ENCODE measurements around the gene MTX1.

DNA sequence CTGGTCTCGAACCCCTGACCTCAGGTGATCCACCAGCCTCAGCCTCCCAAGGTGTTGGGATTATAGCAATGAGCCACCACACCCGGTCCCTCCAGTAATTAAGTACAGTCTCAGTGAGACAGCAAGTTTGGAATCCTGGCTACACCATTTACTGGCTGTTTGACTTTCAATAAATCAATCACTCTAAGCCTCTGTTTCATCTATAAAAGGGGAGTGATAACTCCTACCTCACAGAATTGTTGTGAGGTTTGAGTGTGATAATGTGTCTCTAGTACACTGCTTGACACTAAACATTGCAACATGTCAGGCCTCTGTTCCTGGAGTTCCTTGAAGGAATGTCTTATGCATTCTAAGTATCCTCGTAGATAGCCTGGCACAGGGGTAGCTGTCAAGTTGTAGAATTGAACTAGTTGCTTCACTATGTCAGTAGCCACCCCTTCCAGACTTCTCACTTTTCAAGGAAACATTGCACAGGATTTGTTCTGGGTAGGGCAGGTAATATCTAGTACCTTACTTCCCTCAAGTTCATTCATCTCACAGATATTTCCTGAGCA, 34.4 kb downstream of the MTX1 start:
- TF ChIP-seq, protein P1, sequence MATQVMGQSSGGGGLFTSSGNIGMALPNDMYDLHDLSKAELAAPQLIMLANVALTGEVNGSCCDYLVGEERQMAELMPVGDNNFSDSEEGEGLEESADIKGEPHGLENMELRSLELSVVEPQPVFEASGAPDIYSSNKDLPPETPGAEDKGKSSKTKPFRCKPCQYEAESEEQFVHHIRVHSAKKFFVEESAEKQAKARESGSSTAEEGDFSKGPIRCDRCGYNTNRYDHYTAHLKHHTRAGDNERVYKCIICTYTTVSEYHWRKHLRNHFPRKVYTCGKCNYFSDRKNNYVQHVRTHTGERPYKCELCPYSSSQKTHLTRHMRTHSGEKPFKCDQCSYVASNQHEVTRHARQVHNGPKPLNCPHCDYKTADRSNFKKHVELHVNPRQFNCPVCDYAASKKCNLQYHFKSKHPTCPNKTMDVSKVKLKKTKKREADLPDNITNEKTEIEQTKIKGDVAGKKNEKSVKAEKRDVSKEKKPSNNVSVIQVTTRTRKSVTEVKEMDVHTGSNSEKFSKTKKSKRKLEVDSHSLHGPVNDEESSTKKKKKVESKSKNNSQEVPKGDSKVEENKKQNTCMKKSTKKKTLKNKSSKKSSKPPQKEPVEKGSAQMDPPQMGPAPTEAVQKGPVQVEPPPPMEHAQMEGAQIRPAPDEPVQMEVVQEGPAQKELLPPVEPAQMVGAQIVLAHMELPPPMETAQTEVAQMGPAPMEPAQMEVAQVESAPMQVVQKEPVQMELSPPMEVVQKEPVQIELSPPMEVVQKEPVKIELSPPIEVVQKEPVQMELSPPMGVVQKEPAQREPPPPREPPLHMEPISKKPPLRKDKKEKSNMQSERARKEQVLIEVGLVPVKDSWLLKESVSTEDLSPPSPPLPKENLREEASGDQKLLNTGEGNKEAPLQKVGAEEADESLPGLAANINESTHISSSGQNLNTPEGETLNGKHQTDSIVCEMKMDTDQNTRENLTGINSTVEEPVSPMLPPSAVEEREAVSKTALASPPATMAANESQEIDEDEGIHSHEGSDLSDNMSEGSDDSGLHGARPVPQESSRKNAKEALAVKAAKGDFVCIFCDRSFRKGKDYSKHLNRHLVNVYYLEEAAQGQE (IDR thresholded peaks at IDR 0.05; ENCODE audit: insufficient replicate concordance, low read depth), result no peak
- TF ChIP-seq, protein P2, sequence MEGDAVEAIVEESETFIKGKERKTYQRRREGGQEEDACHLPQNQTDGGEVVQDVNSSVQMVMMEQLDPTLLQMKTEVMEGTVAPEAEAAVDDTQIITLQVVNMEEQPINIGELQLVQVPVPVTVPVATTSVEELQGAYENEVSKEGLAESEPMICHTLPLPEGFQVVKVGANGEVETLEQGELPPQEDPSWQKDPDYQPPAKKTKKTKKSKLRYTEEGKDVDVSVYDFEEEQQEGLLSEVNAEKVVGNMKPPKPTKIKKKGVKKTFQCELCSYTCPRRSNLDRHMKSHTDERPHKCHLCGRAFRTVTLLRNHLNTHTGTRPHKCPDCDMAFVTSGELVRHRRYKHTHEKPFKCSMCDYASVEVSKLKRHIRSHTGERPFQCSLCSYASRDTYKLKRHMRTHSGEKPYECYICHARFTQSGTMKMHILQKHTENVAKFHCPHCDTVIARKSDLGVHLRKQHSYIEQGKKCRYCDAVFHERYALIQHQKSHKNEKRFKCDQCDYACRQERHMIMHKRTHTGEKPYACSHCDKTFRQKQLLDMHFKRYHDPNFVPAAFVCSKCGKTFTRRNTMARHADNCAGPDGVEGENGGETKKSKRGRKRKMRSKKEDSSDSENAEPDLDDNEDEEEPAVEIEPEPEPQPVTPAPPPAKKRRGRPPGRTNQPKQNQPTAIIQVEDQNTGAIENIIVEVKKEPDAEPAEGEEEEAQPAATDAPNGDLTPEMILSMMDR (IDR thresholded peaks at IDR 0.05; ENCODE audit: insufficient read depth, low read length), result no peak
- TF ChIP-seq POLR2AphosphoS5 (IDR thresholded peaks at IDR 0.05; ENCODE audit: low read depth), result no peak

All from HL-60 (cell line).